Measurements from ENCODE around the gene PUSL1.

PUSL1 gene

GRCh38 chr1:1348420-1349255 lies 40.2 kb downstream of the PUSL1 start:
- Histone ChIP-seq H3K27me3 (no peaks in the 10 kb centered on the region), H3K9me3 (no peaks in the 10 kb centered on the region), H3K4me1 (peaks cover 24% of the 10 kb centered on the region), H3K36me3 (no peaks in the 10 kb centered on the region), H3K4me3 (ENCODE audit: low read depth, low read length) (peak overlapping the region; percentile 86)
- DNase-seq, result no peak
- no peak for TF ChIP-seq CTCF (IDR thresholded peaks at IDR 0.05; ENCODE audit: low read depth, low read length)

- Histone ChIP-seq H3K27me3 (no peaks in the 10 kb centered on the region), H3K36me3 (no peaks in the 10 kb centered on the region), H3K4me3 (ENCODE audit: low read depth, low read length) (peak within 1 kb of the TSS; percentile 86), H3K9me3 (no peaks in the 10 kb centered on the region), H3K4me1 (peaks cover 27% of the 10 kb centered on the region)
- peak; percentile 49 for TF ChIP-seq CTCF (IDR thresholded peaks at IDR 0.05; ENCODE audit: low read depth, low read length)
- peak; percentile 84 for DNase-seq
Measured at GRCh38 chr1:1349256-1350012, 41.0 kb downstream of the PUSL1 start, which contains the start of gene DVL1. TSS of gene DVL1 (minus strand) at chr1:1349418. CDS start at chr1:1349065, 353 bp downstream.

GRCh38 chr1:1351511-1352427 lies 43.4 kb downstream of the PUSL1 start:
- H3K9me3 ChIP-seq, result no peaks in the 10 kb centered on the region
- no peak overlapping the region for H3K4me3 ChIP-seq (ENCODE audit: low read depth, low read length)
- H3K27me3 ChIP-seq, result no peaks in the 10 kb centered on the region
- TF ChIP-seq CTCF (IDR thresholded peaks at IDR 0.05; ENCODE audit: low read depth, low read length), result no peak
- H3K4me1 ChIP-seq, result peaks cover 27% of the 10 kb centered on the region
- H3K36me3 ChIP-seq, result no peaks in the 10 kb centered on the region
- DNase-seq, result no peak

- Histone ChIP-seq H3K36me3 (no peaks in the 10 kb centered on the region), H3K4me1 (peaks cover 24% of the 10 kb centered on the region), H3K27me3 (no peaks in the 10 kb centered on the region), H3K4me3 (ENCODE audit: low read depth, low read length) (no peak overlapping the region), H3K9me3 (no peaks in the 10 kb centered on the region)
- DNase-seq, result no peak
- no peak for TF ChIP-seq CTCF (IDR thresholded peaks at IDR 0.05; ENCODE audit: low read depth, low read length)
Measured at GRCh38 chr1:1352786-1353388, 44.5 kb downstream of the PUSL1 start.

- no peaks in the 10 kb centered on the region for H3K36me3 ChIP-seq
- TF ChIP-seq CTCF (IDR thresholded peaks at IDR 0.05; ENCODE audit: low read depth, low read length), result no peak
- H3K4me3 ChIP-seq (ENCODE audit: low read depth, low read length), result no peak overlapping the region
- H3K9me3 ChIP-seq, result no peaks in the 10 kb centered on the region
- peaks cover 25% of the 10 kb centered on the region for H3K4me1 ChIP-seq
- no peaks in the 10 kb centered on the region for H3K27me3 ChIP-seq
- DNase-seq, result no peak
Measured at GRCh38 chr1:1353389-1354151, 45.2 kb downstream of the PUSL1 start.

Data from BE2C (cell line).